GM18519 (cell line): ENCODE measurements around the gene TAPBP.
"Not testable (repeated sequence)": the region's sequence is repeated elsewhere in the genome, so short reads cannot be mapped to it uniquely, and the experiment has no call there.

Experiments
- ATAC-seq: cut with Tn5 transposase; IDR thresholded peaks from one replicate; pipeline ENCODE4 v1.9.1; 2021; ENCODE audit warnings: mild to moderate bottlenecking, moderate library complexity; ENCODE audit not compliant: unreplicated experiment, low FRiP score

The TAPBP gene

GRCh38 chr6:33313709-33314514 is at the start of gene TAPBP:
Gene TAPBP, minus strand, starts transcription at chr6:33314078. Its CDS starts 37 bp downstream, at chr6:33314041.
- ATAC-seq, result no peak

DNA sequence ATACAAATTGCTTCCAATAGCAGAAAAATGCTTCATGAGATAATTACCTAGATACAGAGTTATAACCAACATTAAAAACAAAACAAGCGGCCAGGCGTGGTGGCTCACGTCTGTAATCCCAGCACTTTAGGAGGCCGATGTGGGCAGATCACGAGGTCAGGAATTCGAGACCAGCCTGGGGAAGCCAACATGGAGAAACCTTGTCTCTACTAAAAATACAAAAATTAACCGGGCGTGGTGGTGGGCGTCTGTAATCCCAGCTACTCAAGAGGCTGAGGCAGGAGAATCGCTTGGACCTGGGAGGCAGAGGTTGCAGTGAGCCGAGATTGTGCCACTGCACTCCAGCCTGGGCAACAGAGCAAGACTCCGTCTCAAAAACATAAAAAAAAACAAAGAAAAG is 49.6 kb upstream of the TAPBP start:
- not testable (repeated sequence) for ATAC-seq

- no peak for ATAC-seq
These were observed 45.5 kb upstream of the TAPBP start for GRCh38 chr6:33359331-33359730.

DNA sequence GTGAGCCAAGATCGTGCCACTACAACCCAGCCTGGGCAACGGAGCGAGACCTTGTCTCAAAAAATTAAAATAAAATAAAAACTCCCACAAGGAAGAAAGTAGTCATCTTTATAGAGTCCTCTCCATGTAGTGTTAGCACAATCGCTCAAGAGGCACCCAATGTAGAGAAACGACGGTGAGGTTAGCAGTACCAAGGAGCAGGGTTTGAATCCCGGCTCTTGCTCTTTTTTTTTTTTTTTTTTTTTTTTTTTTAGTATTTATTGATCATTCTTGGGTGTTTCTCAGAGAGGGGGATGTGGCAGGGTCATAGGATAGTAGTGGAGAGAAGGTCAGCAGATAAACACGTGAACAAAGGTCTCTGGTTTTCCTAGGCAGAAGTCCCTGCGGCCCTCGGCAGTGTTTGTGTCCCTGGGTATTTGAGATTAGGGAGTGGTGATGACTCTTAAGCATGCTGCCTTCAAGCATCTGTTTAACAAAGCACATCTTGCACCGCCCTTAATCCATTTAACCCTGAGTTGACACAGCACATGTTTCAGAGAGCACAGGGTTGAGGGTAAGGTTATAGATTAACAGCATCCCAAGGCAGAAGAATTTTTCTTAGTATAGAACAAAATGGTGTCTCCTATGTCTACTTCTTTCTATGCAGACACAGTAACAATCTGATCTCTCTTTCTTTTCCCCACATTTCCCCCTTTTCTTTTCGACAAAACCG is 43.4 kb upstream of the TAPBP start:
- ATAC-seq, result not testable (repeated sequence)

- ATAC-seq, result no peak
These were observed 42.4 kb upstream of the TAPBP start for GRCh38 chr6:33356295-33356694.

GRCh38 chr6:33355860-33356259 is 42.0 kb upstream of the TAPBP start:
- ATAC-seq, result not testable (repeated sequence)

DNA sequence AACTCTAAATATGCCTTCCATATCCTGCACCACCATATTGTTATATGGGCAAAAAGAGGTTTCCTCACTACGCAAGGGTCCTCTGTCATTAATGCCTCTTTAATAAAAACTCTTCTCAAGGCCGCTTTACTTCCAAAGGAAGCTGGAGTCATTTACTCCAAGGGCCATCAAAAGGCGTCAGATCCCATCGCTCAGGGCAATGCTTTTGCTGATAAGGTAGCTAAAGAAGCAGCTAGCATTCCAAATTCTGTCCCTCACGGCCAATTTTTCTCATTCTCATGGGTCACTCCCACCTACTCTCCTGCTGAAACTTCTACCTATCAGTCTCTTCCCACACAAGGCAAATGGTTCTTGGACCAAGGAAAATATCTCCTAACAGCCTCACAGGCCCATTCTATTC is 33.9 kb upstream of the TAPBP start:
- ATAC-seq, result no peak

GRCh38 chr6:33346972-33347371 is 33.1 kb upstream of the TAPBP start:
- ATAC-seq, result not testable (repeated sequence)

- no peak for ATAC-seq
These were observed 31.1 kb upstream of the TAPBP start for GRCh38 chr6:33344701-33345697.

- no peak for ATAC-seq
These were observed 30.2 kb upstream of the TAPBP start for GRCh38 chr6:33343953-33344611.

GRCh38 chr6:33343606-33343952 is 29.7 kb upstream of the TAPBP start:
- ATAC-seq, result not testable (repeated sequence)

DNA sequence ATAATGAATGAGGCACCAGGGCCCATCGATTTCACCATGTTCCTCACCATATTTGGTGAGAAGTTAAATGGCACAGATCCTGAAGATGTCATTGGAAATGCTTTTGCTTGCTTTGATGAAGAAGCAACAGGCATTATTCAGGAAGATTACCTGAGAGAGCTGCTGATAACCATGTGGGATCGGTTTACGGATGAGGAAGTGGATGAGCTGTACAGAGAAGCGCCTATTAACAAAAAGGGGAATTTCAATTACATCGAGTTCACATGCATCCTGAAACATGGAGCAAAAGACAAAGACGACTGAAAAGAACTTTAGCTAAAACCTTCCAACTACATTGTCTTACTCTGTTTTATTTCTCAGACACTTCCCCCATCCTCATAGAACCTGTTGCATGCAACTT is 25.3 kb upstream of the TAPBP start:
- no peak for ATAC-seq

- ATAC-seq, result no peak
These were observed 22.6 kb upstream of the TAPBP start for GRCh38 chr6:33336495-33336894.

DNA sequence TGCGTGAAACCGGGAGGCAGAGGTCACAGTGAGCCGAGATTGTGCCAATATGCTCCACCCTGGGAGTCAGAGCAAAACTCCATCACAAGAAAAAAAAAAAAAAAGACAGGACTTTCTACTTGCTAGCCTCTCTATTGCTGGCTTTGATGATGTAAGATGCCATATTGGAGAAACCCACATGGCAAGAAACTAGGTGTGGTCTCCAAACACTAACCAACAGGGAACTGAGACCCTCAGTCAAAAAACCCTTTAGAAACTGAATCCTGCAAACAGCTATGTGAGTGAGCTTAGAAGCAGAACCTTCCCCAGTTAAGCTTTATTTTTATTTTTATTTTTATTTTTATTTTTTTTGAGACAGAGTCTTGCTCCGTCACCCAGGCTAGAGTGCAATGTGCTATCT is 22.0 kb upstream of the TAPBP start:
- ATAC-seq, result no peak

DNA sequence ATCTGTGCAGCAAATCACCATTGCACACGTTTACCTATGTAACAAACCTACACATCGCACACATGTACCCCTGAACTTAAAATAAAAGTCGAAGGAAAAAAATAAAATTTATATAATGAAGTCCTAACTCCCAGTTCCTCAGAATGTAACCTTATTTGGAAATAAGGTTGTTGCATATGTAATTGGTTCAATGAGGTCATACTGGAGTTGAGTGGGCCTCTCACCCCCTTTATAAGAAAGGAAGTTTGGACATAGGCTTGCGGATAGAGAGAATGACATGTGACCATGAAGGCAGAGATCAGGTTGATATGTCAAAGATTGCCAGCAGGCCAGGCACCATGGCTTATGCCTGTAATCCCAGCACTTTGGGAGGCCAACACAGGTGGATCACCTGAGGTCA is 19.8 kb upstream of the TAPBP start:
- no peak for ATAC-seq

- ATAC-seq, result no peak
These were observed 16.9 kb upstream of the TAPBP start for GRCh38 chr6:33330736-33331135.

DNA sequence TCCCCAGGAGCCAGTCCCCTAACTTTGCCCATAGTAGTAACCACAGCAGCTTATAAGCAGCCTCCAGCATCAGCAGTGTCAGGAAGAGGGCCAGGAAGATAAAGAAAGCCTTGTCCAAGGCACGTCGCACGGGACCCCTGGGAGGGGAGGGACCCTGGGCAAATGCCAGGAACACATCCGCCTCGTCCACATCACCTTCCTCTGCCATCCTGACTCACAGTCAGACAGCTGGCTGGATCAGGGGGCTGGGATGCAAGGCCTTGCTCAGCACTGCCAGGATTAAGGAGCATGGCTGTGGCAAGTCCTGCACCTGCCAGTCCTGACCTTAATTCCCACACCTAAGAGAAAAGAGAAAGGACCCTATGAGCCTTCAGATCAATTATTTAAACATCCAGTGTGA is 15.2 kb upstream of the TAPBP start:
- no peak for ATAC-seq

DNA sequence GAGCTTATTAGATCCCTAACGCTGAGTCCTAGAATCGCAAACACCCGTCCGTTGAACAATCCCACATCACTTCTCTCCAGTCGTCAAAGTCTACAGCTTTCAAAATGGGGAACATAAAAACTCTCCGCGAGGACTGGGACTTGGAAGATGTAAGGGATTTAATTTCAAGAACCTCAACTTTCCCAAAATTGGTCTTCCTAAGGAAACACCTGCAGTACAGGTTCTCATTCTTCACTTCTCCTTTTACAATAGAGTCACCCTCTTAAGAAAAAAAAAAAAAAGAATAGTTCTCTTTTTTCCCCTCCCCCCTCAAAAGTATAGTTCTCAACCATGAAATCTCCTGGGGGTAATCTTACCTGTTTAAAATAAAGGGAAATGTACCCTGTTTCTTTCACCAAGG is 10.2 kb upstream of the TAPBP start:
- no peak for ATAC-seq

DNA sequence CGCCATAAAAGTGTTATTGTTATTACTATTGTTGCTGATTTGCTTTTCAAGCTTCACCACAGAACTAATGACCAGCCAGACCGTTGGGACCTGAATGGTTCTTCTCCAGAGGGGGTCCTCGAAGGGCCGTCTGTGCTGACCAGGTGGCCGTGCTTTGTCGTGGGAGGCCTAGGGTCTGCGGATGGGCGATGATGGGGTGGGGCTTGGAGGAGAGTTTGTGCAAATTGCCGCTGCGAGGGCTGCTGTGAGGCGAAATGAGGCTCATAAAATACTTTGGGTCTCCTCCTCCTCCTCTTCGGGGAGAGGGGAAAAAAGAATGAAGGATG is 9.7 kb upstream of the TAPBP start:
- ATAC-seq, result no peak

DNA sequence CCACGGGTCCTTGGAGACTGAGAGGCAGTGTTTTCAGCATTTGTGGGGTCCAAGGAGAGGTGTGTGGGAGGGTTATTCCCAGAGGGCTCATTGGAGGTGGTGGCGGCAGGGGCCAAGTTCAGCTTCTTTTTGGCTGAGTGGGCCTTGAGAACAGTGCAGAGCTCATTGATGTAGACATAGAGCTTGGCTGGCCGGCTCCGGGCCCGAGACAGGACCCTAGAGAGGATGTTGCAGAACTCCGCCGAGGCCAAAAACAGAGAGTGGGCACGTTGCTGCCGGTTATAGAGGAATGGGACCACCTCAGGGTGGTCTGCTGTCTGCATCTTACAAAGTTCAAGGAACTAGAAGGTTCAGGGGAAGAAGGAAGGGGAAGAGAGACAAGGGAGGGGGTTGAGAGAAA is 7.3 kb upstream of the TAPBP start:
- ATAC-seq, result no peak
